ENCODE results near the gene KCTD2.

GRCh38 chr17:75108193-75108592 is 61.2 kb downstream of the KCTD2 start:
- TF ChIP-seq POLR2A (IDR thresholded peaks at IDR 0.05) (no peak), CTCF (IDR thresholded peaks at IDR 0.05 in 4 of 5, conservative IDR thresholded peaks at IDR 0.05 in 1 of 5) (no peak)
